Stimulated activated CD4-positive, alpha-beta T cell treated with anti-CD3 and anti-CD28 coated beads, Interleukin-2, amount 100 ng/mL, for 24 hours (primary cell): ENCODE measurements around the gene PCSK4.
A peak's percentile ranks its signal among the peaks of the same experiment; 100 is the strongest.

ENCODE experiments used
- DNase-seq, 2 donors: peaks; one replicate each; pipeline ENCODE4 v3.0.0-alpha.2; 2020

Gene PCSK4

DNA sequence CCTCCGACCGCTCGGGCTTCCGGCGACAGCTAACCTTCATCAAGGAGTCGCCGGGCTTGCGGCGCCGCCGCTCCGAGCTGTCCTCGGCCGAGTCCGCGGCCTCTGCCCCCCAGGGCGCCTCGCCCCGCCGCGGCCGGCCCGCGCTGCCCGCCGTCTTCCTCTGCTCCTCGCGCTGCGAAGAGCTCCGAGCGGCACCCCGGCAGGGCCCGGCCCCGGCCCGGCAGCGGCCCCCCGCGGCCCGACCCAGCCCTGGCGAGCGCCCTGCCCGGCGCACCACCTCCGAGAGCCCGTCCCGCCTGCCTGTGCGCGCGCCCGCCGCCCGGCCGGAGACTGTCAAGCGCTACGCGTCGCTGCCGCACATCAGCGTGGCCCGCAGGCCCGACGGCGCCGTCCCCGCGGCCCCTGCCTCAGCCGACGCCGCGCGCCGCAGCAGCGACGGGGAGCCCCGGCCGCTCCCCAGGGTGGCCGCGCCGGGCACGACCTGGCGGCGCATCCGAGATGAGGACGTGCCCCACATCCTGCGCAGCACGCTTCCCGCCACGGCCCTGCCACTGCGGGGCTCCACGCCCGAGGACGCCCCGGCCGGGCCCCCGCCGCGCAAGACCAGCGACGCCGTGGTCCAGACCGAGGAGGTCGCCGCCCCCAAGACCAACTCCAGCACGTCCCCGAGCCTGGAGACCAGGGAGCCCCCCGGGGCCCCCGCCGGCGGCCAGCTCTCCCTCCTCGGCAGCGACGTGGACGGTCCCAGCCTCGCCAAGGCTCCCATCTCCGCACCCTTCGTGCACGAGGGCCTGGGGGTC is 20.7 kb downstream of the PCSK4 start:
- DNase-seq: peak in 1 of 2 donors; percentile 50

DNA sequence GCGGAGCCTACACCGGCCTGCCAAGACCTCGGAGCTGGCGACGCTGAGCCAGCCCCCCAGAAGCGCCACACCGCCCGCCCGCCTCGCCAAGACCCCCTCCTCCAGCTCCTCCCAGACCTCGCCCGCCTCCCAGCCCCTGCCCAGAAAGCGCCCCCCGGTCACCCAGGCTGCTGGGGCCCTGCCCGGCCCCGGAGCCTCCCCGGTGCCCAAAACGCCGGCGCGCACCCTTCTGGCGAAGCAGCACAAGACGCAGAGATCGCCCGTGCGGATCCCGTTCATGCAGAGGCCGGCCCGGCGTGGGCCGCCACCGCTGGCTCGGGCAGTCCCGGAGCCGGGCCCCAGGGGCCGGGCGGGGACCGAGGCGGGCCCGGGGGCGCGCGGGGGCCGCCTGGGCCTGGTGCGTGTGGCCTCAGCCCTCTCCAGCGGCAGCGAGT is 21.3 kb downstream of the PCSK4 start:
- peak; percentile 53 to 64 for DNase-seq

- DNase-seq: no peak
These were observed 21.8 kb downstream of the PCSK4 start for GRCh38 chr19:1468274-1468820.

- no peak for DNase-seq
These were observed 22.5 kb downstream of the PCSK4 start for GRCh38 chr19:1467490-1468273.

DNA sequence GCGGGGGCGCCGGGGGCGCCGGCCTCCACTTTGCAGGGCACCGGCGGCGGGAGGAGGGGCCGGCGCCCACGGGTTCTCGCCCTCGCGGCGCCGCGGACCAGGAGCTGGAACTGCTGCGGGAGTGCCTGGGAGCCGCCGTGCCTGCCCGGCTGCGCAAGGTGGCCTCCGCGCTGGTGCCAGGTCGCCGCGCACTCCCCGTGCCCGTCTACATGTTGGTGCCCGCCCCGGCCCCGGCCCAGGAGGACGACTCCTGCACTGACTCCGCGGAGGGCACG is 23.0 kb downstream of the PCSK4 start:
- DNase-seq: no peak

- DNase-seq: no peak
These were observed 23.5 kb downstream of the PCSK4 start for GRCh38 chr19:1466461-1467214.

DNA sequence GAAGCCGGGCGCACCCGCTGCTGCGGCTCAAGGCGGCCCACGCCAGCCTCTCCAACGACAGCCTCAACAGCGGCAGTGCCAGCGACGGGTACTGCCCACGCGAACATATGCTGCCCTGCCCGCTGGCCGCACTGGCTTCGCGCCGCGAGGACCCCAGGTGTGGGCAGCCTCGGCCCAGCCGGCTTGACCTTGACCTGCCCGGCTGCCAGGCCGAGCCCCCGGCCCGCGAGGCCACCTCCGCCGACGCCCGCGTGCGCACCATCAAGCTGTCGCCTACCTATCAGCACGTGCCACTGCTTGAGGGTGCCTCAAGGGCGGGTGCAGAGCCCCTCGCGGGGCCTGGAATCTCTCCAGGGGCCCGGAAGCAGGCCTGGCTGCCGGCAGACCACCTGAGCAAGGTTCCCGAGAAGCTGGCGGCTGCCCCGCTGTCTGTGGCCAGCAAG is 24.1 kb downstream of the PCSK4 start:
- no peak for DNase-seq

GRCh38 chr19:1465191-1466016 is 24.7 kb downstream of the PCSK4 start:
- DNase-seq: no peak

DNA sequence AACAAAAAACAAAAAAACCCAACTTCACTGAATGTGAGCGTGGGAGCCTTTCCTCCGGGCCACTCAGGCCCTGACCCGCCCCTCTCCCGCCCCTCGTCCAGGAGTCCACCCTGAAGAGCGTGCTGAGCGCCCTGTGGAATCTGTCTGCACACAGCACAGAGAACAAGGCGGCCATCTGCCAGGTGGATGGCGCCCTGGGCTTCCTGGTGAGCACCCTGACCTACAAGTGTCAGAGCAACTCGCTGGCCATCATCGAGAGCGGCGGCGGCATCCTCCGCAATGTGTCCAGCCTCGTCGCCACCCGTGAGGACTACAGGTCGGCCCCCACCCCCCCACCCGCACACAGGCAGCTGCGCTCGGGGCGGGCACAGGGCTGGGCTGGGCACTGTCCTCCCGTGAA is 28.3 kb downstream of the PCSK4 start:
- DNase-seq: no peak

- DNase-seq: no peak
These were observed 29.8 kb downstream of the PCSK4 start for GRCh38 chr19:1460033-1460995.

- DNase-seq: no peak
These were observed 30.7 kb downstream of the PCSK4 start for GRCh38 chr19:1459479-1459878.

- no peak for DNase-seq
These were observed 32.3 kb downstream of the PCSK4 start for GRCh38 chr19:1457892-1458291.

DNA sequence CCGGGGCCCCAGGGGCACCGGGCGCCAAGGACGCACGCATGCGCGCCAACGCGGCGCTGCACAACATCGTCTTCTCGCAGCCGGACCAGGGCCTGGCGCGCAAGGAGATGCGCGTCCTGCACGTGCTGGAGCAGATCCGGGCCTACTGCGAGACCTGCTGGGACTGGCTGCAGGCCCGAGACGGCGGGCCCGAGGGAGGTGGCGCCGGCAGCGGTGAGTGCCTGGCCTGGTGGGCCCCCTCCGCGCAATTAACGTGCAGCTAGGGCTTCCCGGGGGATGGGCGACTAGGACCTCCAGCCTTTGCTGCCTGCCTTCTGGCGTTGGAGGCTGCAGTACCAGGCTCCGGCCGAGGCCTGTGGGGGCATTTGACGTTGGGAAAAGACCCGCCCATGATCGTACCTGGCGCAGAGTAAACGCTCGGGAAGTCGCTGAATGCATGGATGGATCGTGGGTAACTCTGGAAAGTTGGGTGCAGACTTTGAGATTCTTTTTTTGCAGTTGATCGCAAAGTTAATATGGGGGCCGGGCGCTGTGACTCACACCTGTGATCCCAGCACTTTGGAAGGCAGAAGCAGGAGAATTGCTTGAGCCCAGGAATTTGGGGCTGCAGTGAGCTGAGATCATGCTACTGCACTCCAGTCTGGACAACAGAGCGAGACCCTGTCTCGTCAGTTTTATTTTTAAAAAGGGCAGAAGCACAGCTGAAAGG is 33.0 kb downstream of the PCSK4 start:
- DNase-seq: no peak

- DNase-seq: no peak
These were observed 33.8 kb downstream of the PCSK4 start for GRCh38 chr19:1456121-1456900.

- DNase-seq: peak; percentile 54 to 69
These were observed 34.6 kb downstream of the PCSK4 start for GRCh38 chr19:1455336-1456120.

GRCh38 chr19:1455002-1455335 is 35.2 kb downstream of the PCSK4 start:
- no peak for DNase-seq

DNA sequence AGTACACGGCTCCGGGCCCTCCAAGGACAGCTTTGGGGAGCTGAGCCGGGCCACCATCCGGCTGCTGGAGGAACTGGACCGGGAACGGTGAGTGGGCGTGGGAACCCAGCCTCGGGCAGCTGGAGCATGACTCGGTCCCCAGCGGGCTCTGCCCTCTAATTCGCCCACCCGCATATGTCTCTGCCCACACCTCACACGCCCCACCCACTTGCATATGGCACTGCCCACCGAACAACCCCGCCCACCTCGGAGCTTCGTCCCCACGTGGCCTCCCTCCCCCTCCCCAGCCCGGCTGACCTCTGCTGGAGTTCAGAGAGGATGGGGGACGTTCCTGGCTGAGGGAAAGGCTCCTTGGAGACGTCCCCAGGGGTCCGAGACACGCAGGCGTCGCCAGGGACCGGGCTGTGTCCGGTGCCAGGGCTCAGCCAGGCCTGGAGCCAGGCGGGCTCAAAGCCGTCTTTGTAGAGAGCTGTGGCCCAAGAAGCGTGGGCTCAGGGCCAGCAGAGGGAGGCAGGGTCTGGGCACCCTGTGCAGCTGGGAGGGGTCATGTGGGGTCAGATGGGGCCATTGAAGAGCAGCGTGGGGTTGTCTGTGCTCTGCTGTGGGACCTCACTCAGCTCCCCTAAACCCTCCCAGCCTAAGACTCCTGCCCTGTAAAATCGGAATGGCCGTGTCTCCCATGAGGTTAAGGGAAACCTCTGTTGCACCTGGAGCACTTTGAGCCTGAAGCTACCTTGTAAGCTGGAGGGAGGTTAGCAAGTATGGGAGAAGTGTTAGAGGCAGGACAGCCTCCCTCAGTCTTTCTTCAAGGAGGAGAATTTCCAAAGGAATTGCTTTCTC is 36.4 kb downstream of the PCSK4 start:
- DNase-seq: no peak
